HG03354 (cell line): Measurements from ENCODE around the gene ZNF487.

Source experiments
- ATAC-seq: cut with Tn5 transposase; IDR thresholded peaks from one replicate; pipeline ENCODE4 v1.9.1; 2021; ENCODE audit warnings: mild to moderate bottlenecking; ENCODE audit not compliant: unreplicated experiment, poor library complexity, severe bottlenecking

Gene ZNF487

GRCh38 chr10:43471935-43472720, 35.2 kb downstream of the ZNF487 start:
- ATAC-seq = no peak

GRCh38 chr10:43479275-43479674, 42.4 kb downstream of the ZNF487 start:
- ATAC-seq = no peak

- ATAC-seq = no peak
Observed at GRCh38 chr10:43482319-43483078, 45.6 kb downstream of the ZNF487 start.

- ATAC-seq = no peak
Observed at GRCh38 chr10:43491855-43492254, 54.9 kb downstream of the ZNF487 start.

GRCh38 chr10:43502931-43503330, 66.0 kb downstream of the ZNF487 start:
- ATAC-seq = no peak

- no peak for ATAC-seq
Observed at GRCh38 chr10:43524434-43525247, 87.7 kb downstream of the ZNF487 start.
